Measurements from ENCODE around the gene TSHR. TPM values are rescaled to one million over a fixed set of nuclear protein-coding genes. Genes with fewer than 3 reads are reported as not detected.
"Not testable (repeated sequence)": the region's sequence is repeated elsewhere in the genome, so short reads cannot be mapped to it uniquely, and the experiment has no call there.

Gene TSHR
- total RNA-seq, 2 experiments from 2014 or later: 4.9 to 40.0 TPM

DNA sequence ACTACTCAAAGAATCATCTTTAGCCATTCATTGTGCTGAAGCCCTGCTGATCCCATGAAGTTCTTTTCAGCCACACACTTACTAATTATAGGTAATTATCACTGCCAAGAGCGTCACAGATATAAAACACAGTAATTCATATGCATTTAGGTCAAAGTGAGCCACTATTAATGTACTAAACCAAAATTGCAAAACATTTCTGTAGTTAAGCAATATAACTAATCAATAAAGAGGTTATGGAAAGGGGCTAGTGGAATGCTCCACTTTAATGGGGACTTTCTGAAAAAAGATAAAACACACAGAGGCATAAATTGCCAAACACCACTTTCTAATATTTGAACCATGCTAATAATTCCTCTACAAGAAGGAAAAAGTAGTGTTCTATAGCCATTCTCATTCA lies 7.1 kb upstream of the TSHR start:
- Histone ChIP-seq H3K27ac (ENCODE audit: low read depth, low read length, poor library complexity, severe bottlenecking) (no peak overlapping the region), H3K4me3 (ENCODE audit: low read depth, low read length, poor library complexity, severe bottlenecking) (no peak overlapping the region), H3K9me3 (ENCODE audit: low read length) (peaks cover 12% of the 10 kb centered on the region; the same call in 1 of the 2 replicates), H3K79me2 (ENCODE audit: insufficient read depth, low read depth, low read length) (no peaks in the 10 kb centered on the region), H3K4me2 (ENCODE audit: low read length) (no peak overlapping the region), H3K36me3 (ENCODE audit: insufficient read depth, low read length) (peaks cover 30% of the 10 kb centered on the region; the same call in 1 of the 2 replicates), H3K9me2 (ENCODE audit: insufficient read depth, low read length) (no peaks in the 10 kb centered on the region), H4K20me1 (ENCODE audit: insufficient read depth, low read length) (no peaks in the 10 kb centered on the region), H2AFZ (ENCODE audit: low read length) (no peak overlapping the region), H3K4me1 (ENCODE audit: insufficient read depth, low read length, poor library complexity, severe bottlenecking) (peaks cover 9% of the 10 kb centered on the region)
- TF ChIP-seq EZH2phosphoT487 (IDR thresholded peaks at IDR 0.05; ENCODE audit: borderline replicate concordance, low read depth, low read length): no peak
- no peak for TF ChIP-seq CTCF (conservative IDR thresholded peaks at IDR 0.05; ENCODE audit: low read length)
- CTCF ChIA-PET (ENCODE audit: unreplicated experiment): no interaction called here
- no peak for DNase-seq (ENCODE audit: low spot score)
- no TSS peak for BruUV-seq (replicated peaks)
- POLR2A ChIA-PET: interaction anchor here (0.8 to 1.3 kb wide), 4 partner anchors 10 to 273 kb away, joined by 3 to 4 read pairs (median 4); partner anchors contain the start of gene GTF2A1
- intact Hi-C loops (cut with micrococcal nuclease; ENCODE audit: unreplicated experiment): no loop called here

GRCh38 chr14:80951491-80951890 lies 3.9 kb upstream of the TSHR start:
- H4K20me1 ChIP-seq (ENCODE audit: insufficient read depth, low read length): no peaks in the 10 kb centered on the region
- H3K36me3 ChIP-seq (ENCODE audit: insufficient read depth, low read length): peaks cover 18% of the 10 kb centered on the region; the same call in 1 of the 2 replicates
- TF ChIP-seq EZH2phosphoT487 (IDR thresholded peaks at IDR 0.05; ENCODE audit: borderline replicate concordance, low read depth, low read length) (no peak), CTCF (conservative IDR thresholded peaks at IDR 0.05; ENCODE audit: low read length) (no peak)
- no peak overlapping the region for H3K27ac ChIP-seq (ENCODE audit: low read depth, low read length, poor library complexity, severe bottlenecking)
- POLR2A ChIA-PET: interaction anchor here (0.7 kb wide), 1 partner anchor 42 kb away, joined by 3 read pairs; no protein-coding TSS in a partner anchor
- H3K4me3 ChIP-seq (ENCODE audit: low read depth, low read length, poor library complexity, severe bottlenecking): no peak overlapping the region
- no peak overlapping the region for H3K4me2 ChIP-seq (ENCODE audit: low read length)
- no peak for DNase-seq (ENCODE audit: low spot score)
- BruUV-seq (replicated peaks): no TSS peak
- no peak overlapping the region for H2AFZ ChIP-seq (ENCODE audit: low read length)
- H3K79me2 ChIP-seq (ENCODE audit: insufficient read depth, low read depth, low read length): peaks cover 7% of the 10 kb centered on the region; the same call in 1 of the 2 replicates
- H3K9me2 ChIP-seq (ENCODE audit: insufficient read depth, low read length): no peaks in the 10 kb centered on the region
- CTCF ChIA-PET (ENCODE audit: unreplicated experiment): no interaction called here
- peaks cover 12% of the 10 kb centered on the region; the same call in 1 of the 2 replicates for H3K9me3 ChIP-seq (ENCODE audit: low read length)
- intact Hi-C loops (cut with micrococcal nuclease; ENCODE audit: unreplicated experiment): no loop called here
- H3K4me1 ChIP-seq (ENCODE audit: insufficient read depth, low read length, poor library complexity, severe bottlenecking): peaks cover 23% of the 10 kb centered on the region

DNA sequence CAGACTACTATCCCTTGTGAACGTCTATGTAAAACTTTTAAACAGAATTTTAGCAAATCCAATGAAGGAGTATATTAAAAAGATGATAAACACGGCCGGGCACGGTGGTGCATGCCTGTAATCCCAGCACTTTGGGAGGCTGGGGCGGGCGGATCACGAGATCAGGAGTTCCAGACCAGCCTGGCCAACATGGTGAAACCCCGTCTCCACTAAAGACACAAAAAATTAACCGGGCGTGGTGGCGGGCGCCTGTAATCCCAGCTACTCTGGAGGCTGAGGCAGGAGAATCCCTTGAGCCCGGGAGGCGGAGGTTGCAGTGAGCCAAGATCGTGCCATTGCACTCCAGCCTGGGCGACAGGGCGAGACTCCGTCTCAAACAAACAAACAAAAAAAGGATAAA lies 2.2 kb upstream of the TSHR start:
- H3K27ac ChIP-seq (ENCODE audit: low read depth, low read length, poor library complexity, severe bottlenecking); H4K20me1 ChIP-seq (ENCODE audit: insufficient read depth, low read length); H3K9me2 ChIP-seq (ENCODE audit: insufficient read depth, low read length); H3K4me3 ChIP-seq (ENCODE audit: low read depth, low read length, poor library complexity, severe bottlenecking); H2AFZ ChIP-seq (ENCODE audit: low read length); H3K36me3 ChIP-seq (ENCODE audit: insufficient read depth, low read length); BruUV-seq (replicated peaks); intact Hi-C loops (cut with micrococcal nuclease; ENCODE audit: unreplicated experiment); H3K4me2 ChIP-seq (ENCODE audit: low read length); CTCF ChIA-PET (ENCODE audit: unreplicated experiment); DNase-seq (ENCODE audit: low spot score): not testable (repeated sequence)
- H3K4me1 ChIP-seq (ENCODE audit: insufficient read depth, low read length, poor library complexity, severe bottlenecking): peaks cover 33% of the 10 kb centered on the region
- POLR2A ChIA-PET: interaction anchor here (0.9 to 1.0 kb wide), 2 partner anchors 19 to 34 kb away, joined by 3 read pairs; no protein-coding TSS in a partner anchor
- peaks cover 18% of the 10 kb centered on the region; the same call in 1 of the 2 replicates for H3K79me2 ChIP-seq (ENCODE audit: insufficient read depth, low read depth, low read length)
- H3K9me3 ChIP-seq (ENCODE audit: low read length): peaks cover 12% of the 10 kb centered on the region; the same call in 1 of the 2 replicates

Measured in OCI-LY7 (cell line).